ENCODE measurements around the gene ESRRA.

DNA sequence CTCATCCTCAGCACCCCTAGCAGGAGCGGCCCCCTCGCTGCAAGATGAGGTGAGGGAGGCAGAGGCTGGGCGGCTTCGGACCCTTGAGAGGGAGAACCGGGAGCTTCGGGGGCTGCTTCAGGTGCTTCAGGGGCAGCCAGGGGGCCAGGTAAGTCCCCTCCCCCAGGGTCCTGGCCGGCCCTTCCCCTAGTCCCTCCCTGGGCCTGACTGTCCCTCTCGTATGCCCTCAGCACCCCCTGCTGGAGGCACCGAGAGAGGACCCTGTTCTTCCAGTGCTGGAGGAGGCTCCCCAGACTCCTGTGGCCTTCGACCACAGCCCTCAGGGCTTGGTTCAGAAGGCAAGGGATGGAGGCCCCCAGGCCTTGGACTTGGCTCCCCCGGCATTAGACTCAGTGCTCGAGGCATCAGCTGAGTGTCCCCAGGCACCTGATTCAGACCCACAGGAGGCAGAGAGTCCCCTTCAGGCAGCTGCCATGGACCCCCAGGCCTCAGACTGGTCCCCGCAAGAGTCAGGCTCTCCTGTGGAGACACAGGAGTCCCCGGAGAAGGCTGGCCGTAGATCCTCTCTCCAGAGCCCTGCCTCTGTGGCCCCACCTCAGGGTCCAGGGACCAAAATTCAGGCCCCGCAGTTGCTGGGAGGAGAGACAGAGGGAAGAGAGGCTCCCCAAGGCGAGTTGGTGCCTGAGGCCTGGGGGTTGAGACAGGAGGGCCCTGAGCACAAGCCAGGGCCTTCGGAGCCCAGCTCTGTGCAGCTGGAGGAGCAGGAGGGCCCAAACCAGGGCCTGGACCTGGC, 38.6 kb downstream of the ESRRA start:
- TF ChIP-seq POLR2AphosphoS5 (IDR thresholded peaks at IDR 0.05): no peak
- TF ChIP-seq, protein P1, sequence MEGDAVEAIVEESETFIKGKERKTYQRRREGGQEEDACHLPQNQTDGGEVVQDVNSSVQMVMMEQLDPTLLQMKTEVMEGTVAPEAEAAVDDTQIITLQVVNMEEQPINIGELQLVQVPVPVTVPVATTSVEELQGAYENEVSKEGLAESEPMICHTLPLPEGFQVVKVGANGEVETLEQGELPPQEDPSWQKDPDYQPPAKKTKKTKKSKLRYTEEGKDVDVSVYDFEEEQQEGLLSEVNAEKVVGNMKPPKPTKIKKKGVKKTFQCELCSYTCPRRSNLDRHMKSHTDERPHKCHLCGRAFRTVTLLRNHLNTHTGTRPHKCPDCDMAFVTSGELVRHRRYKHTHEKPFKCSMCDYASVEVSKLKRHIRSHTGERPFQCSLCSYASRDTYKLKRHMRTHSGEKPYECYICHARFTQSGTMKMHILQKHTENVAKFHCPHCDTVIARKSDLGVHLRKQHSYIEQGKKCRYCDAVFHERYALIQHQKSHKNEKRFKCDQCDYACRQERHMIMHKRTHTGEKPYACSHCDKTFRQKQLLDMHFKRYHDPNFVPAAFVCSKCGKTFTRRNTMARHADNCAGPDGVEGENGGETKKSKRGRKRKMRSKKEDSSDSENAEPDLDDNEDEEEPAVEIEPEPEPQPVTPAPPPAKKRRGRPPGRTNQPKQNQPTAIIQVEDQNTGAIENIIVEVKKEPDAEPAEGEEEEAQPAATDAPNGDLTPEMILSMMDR (IDR thresholded peaks at IDR 0.05): no peak

Measured in suprapubic skin (tissue), 3 donors.